Measurements from ENCODE around the gene TSPAN9. TPM values are rescaled to one million over a fixed set of nuclear protein-coding genes. Genes with fewer than 3 reads are reported as not detected.

TSPAN9 gene
- total RNA-seq, 1 donor from 2014 or later, result 40.9 TPM

GRCh38 chr12:3157581-3158323, 80.6 kb downstream of the TSPAN9 start:
- H3K27ac ChIP-seq (ENCODE audit: low read depth, low read length), result no peak overlapping the region
- no peak for TF ChIP-seq EZH2 (IDR thresholded peaks at IDR 0.05; ENCODE audit: insufficient read depth, low read length)
- TF ChIP-seq, protein P1, sequence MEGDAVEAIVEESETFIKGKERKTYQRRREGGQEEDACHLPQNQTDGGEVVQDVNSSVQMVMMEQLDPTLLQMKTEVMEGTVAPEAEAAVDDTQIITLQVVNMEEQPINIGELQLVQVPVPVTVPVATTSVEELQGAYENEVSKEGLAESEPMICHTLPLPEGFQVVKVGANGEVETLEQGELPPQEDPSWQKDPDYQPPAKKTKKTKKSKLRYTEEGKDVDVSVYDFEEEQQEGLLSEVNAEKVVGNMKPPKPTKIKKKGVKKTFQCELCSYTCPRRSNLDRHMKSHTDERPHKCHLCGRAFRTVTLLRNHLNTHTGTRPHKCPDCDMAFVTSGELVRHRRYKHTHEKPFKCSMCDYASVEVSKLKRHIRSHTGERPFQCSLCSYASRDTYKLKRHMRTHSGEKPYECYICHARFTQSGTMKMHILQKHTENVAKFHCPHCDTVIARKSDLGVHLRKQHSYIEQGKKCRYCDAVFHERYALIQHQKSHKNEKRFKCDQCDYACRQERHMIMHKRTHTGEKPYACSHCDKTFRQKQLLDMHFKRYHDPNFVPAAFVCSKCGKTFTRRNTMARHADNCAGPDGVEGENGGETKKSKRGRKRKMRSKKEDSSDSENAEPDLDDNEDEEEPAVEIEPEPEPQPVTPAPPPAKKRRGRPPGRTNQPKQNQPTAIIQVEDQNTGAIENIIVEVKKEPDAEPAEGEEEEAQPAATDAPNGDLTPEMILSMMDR (IDR thresholded peaks at IDR 0.05; ENCODE audit: insufficient read depth, low read depth, low read length), result no peak
- H3K4me2 ChIP-seq (ENCODE audit: low read length), result no peak overlapping the region
- FAIRE-seq (no peak), DNase-seq (ENCODE audit: low read depth) (no peak)
- no peak overlapping the region for H2AFZ ChIP-seq (ENCODE audit: low read depth, low read length)
- no peaks in the 10 kb centered on the region for H3K36me3 ChIP-seq (ENCODE audit: insufficient read depth, low read length)
- H3K36me3 Mint-ChIP-seq (ENCODE audit: low read depth, unreplicated experiment), result peaks cover 7% of the 10 kb centered on the region
- no peaks in the 10 kb centered on the region for H3K9me3 ChIP-seq (ENCODE audit: insufficient read depth, low read depth, low read length)
- H3K9ac ChIP-seq (ENCODE audit: low read length), result no peak overlapping the region
- H3K9me3 Mint-ChIP-seq (ENCODE audit: unreplicated experiment), result peaks cover 9% of the 10 kb centered on the region
- H3K4me1 Mint-ChIP-seq (ENCODE audit: low read depth, unreplicated experiment), result peaks cover 10% of the 10 kb centered on the region
- no peak overlapping the region for H3K4me3 Mint-ChIP-seq (ENCODE audit: unreplicated experiment)
- H3K27me3 Mint-ChIP-seq (ENCODE audit: low read depth, unreplicated experiment), result no peaks in the 10 kb centered on the region
- H3K79me2 ChIP-seq (ENCODE audit: insufficient read depth, low read length), result peaks cover 12% of the 10 kb centered on the region
- H4K20me1 ChIP-seq (ENCODE audit: insufficient read depth, low read length), result peaks cover 16% of the 10 kb centered on the region
- H3K27me3 ChIP-seq (ENCODE audit: insufficient read depth, low read length), result no peaks in the 10 kb centered on the region
- peaks cover 10% of the 10 kb centered on the region for H3K4me1 ChIP-seq (ENCODE audit: insufficient read depth, low read length)
- H3K4me3 ChIP-seq (ENCODE audit: insufficient read depth, low read depth, low read length), result no peak overlapping the region
- H3K27ac Mint-ChIP-seq (ENCODE audit: unreplicated experiment), result no peak overlapping the region

- peaks cover 7% of the 10 kb centered on the region for H3K36me3 Mint-ChIP-seq (ENCODE audit: low read depth, unreplicated experiment)
- peak overlapping the region; percentile 59 for H3K27ac Mint-ChIP-seq (ENCODE audit: unreplicated experiment)
- Histone ChIP-seq H3K27ac (ENCODE audit: low read depth, low read length) (peak overlapping the region; percentile 68), H3K79me2 (ENCODE audit: insufficient read depth, low read length) (peaks cover 12% of the 10 kb centered on the region), H3K27me3 (ENCODE audit: insufficient read depth, low read length) (no peaks in the 10 kb centered on the region), H3K4me3 (ENCODE audit: insufficient read depth, low read depth, low read length) (no peak overlapping the region), H3K4me2 (ENCODE audit: low read length) (peak overlapping the region; percentile 72), H4K20me1 (ENCODE audit: insufficient read depth, low read length) (peaks cover 25% of the 10 kb centered on the region), H3K4me1 (ENCODE audit: insufficient read depth, low read length) (peaks cover 10% of the 10 kb centered on the region), H3K9ac (ENCODE audit: low read length) (peak overlapping the region; percentile 67), H3K36me3 (ENCODE audit: insufficient read depth, low read length) (no peaks in the 10 kb centered on the region), H3K9me3 (ENCODE audit: insufficient read depth, low read depth, low read length) (no peaks in the 10 kb centered on the region), H2AFZ (ENCODE audit: low read depth, low read length) (peak overlapping the region; percentile 46)
- DNase-seq (ENCODE audit: low read depth), result peak; percentile 46
- TF ChIP-seq EZH2 (IDR thresholded peaks at IDR 0.05; ENCODE audit: insufficient read depth, low read length), result no peak
- TF ChIP-seq, protein P1 (IDR thresholded peaks at IDR 0.05; ENCODE audit: insufficient read depth, low read depth, low read length), result no peak
- H3K9me3 Mint-ChIP-seq (ENCODE audit: unreplicated experiment), result peaks cover 9% of the 10 kb centered on the region
- FAIRE-seq, result no peak
- H3K4me3 Mint-ChIP-seq (ENCODE audit: unreplicated experiment), result peak overlapping the region; percentile 6
- H3K4me1 Mint-ChIP-seq (ENCODE audit: low read depth, unreplicated experiment), result peaks cover 11% of the 10 kb centered on the region
- H3K27me3 Mint-ChIP-seq (ENCODE audit: low read depth, unreplicated experiment), result no peaks in the 10 kb centered on the region
Measured at GRCh38 chr12:3158851-3159465, 81.8 kb downstream of the TSPAN9 start.

DNA sequence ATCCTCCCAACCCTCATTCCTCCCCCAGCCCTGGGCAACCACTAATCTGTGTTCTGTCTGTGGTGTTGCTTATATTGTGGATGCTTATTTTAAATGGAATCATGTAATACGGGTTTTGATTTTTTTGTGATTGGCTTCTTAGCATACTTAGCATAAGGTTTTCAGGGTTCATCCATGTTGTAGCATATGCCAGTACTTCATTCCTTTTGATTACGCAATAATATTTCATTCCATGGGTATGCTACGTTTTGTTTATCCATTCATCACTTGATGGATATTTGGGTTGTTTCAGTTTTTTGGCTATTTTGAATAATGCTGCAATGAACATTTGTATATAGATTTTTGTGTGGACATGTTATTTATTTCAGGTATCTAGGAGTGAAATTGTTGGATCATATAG, 82.9 kb downstream of the TSPAN9 start:
- H3K9ac ChIP-seq (ENCODE audit: low read length), result no peak overlapping the region
- DNase-seq (ENCODE audit: low read depth), result peak; percentile 30
- no peak overlapping the region for H3K27ac ChIP-seq (ENCODE audit: low read depth, low read length)
- no peak overlapping the region for H2AFZ ChIP-seq (ENCODE audit: low read depth, low read length)
- TF ChIP-seq, protein P1 (IDR thresholded peaks at IDR 0.05; ENCODE audit: insufficient read depth, low read depth, low read length), result no peak
- no peak for TF ChIP-seq EZH2 (IDR thresholded peaks at IDR 0.05; ENCODE audit: insufficient read depth, low read length)
- H3K4me3 ChIP-seq (ENCODE audit: insufficient read depth, low read depth, low read length), result no peak overlapping the region
- peaks cover 25% of the 10 kb centered on the region for H4K20me1 ChIP-seq (ENCODE audit: insufficient read depth, low read length)
- no peaks in the 10 kb centered on the region for H3K9me3 ChIP-seq (ENCODE audit: insufficient read depth, low read depth, low read length)
- H3K27me3 ChIP-seq (ENCODE audit: insufficient read depth, low read length), result no peaks in the 10 kb centered on the region
- no peak overlapping the region for H3K4me2 ChIP-seq (ENCODE audit: low read length)
- Mint-ChIP-seq H3K4me3 (ENCODE audit: unreplicated experiment) (no peak overlapping the region), H3K27me3 (ENCODE audit: low read depth, unreplicated experiment) (no peaks in the 10 kb centered on the region), H3K9me3 (ENCODE audit: unreplicated experiment) (peaks cover 9% of the 10 kb centered on the region), H3K36me3 (ENCODE audit: low read depth, unreplicated experiment) (peaks cover 7% of the 10 kb centered on the region), H3K27ac (ENCODE audit: unreplicated experiment) (no peak overlapping the region), H3K4me1 (ENCODE audit: low read depth, unreplicated experiment) (peaks cover 19% of the 10 kb centered on the region)
- no peaks in the 10 kb centered on the region for H3K36me3 ChIP-seq (ENCODE audit: insufficient read depth, low read length)
- H3K79me2 ChIP-seq (ENCODE audit: insufficient read depth, low read length), result peaks cover 9% of the 10 kb centered on the region
- H3K4me1 ChIP-seq (ENCODE audit: insufficient read depth, low read length), result peaks cover 10% of the 10 kb centered on the region
- no peak for FAIRE-seq
